ENCODE measurements around the gene UGT1A8.
"Not testable (repeated sequence)": the region's sequence is repeated elsewhere in the genome, so short reads cannot be mapped to it uniquely, and the experiment has no call there.

DNA sequence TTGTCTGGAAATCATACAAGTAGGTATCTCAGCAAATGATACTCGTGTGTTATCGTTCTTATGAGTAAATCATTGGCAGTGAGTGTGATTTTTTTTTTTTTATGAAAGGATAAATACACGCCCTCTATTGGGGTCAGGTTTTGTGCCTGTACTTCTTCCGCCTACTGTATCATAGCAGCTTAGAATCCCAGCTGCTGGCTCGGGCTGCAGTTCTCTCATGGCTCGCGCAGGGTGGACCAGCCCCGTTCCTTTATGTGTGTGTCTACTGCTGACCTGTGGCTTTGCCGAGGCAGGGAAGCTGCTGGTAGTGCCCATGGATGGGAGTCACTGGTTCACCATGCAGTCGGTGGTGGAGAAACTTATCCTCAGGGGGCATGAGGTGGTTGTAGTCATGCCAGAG lies 18.9 kb downstream of the UGT1A8 start, which contains the start of gene UGT1A10:
- not testable (repeated sequence) for TF ChIP-seq POLR2A, POLR2AphosphoS5 (IDR thresholded peaks at IDR 0.05)
- TF ChIP-seq, protein P1, sequence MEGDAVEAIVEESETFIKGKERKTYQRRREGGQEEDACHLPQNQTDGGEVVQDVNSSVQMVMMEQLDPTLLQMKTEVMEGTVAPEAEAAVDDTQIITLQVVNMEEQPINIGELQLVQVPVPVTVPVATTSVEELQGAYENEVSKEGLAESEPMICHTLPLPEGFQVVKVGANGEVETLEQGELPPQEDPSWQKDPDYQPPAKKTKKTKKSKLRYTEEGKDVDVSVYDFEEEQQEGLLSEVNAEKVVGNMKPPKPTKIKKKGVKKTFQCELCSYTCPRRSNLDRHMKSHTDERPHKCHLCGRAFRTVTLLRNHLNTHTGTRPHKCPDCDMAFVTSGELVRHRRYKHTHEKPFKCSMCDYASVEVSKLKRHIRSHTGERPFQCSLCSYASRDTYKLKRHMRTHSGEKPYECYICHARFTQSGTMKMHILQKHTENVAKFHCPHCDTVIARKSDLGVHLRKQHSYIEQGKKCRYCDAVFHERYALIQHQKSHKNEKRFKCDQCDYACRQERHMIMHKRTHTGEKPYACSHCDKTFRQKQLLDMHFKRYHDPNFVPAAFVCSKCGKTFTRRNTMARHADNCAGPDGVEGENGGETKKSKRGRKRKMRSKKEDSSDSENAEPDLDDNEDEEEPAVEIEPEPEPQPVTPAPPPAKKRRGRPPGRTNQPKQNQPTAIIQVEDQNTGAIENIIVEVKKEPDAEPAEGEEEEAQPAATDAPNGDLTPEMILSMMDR (IDR thresholded peaks at IDR 0.05 in 8 of 11, conservative IDR thresholded peaks at IDR 0.05 in 3 of 11): not testable (repeated sequence)

All from spleen (tissue), 7 donors.